ENCODE results near the gene COL27A1. TPM values are rescaled to one million over a fixed set of nuclear protein-coding genes. Genes with fewer than 3 reads are reported as not detected.

The COL27A1 gene
- total and polyA plus RNA-seq, 2 donors (not counting 3 experiments of a cell fraction or from before 2014, with no cell fraction given): 14.7 to 49.1 TPM

GRCh38 chr9:114294664-114295063 lies 139.3 kb downstream of the COL27A1 start:
- H3K9ac ChIP-seq (replicated peaks; ENCODE audit: extremely low read depth, insufficient read depth, low read length): no peak overlapping the region
- DNase-seq (ENCODE audit: low read depth, low spot score): no peak
- BruUV-seq (replicated peaks): no TSS peak
- no peak overlapping the region for H2AFZ ChIP-seq (ENCODE audit: low read depth, low read length)
- FAIRE-seq: peak; percentile 21
- dilution Hi-C loops (cut with MboI; ENCODE audit: extremely low pct_ligation_motif_present, low sequenced_read_pairs): loop anchor here (25.0 kb wide), 1 partner anchor 207 kb away; the partner anchor contains the start of genes AMBP and KIF12
- peaks cover 4 to 9% of the 10 kb centered on the region in 2 experiments for H3K36me3 ChIP-seq (ENCODE audit: control insufficient read depth in 2 of 2, extremely low read depth in 1 of 2, insufficient read depth in 2 of 2, low read length in 2 of 2)
- CTCF ChIA-PET: interaction anchor here (2.8 to 3.1 kb wide), 2 partner anchors 187 to 211 kb away, joined by 13 to 20 read pairs; no protein-coding TSS in a partner anchor
- H3K4me2 ChIP-seq (ENCODE audit: insufficient read depth, low read length): no peak overlapping the region
- TF ChIP-seq POLR2AphosphoS5 (IDR thresholded peaks at IDR 0.05; ENCODE audit: insufficient read depth, low read depth, low read length) (no peak), MAX (IDR thresholded peaks at IDR 0.05; ENCODE audit: insufficient read depth, insufficient read length) (no peak), CTCF (IDR thresholded peaks at IDR 0.05; ENCODE audit: extremely low read depth in 1 of 2, insufficient read depth in 1 of 2, low read depth in 1 of 2, low read length in 2 of 2) (no peak), GATA2 (IDR thresholded peaks at IDR 0.05; ENCODE audit: insufficient read depth, insufficient read length, low read depth, low read length) (no peak), EZH2 (IDR thresholded peaks at IDR 0.05; ENCODE audit: borderline replicate concordance, low read depth, low read length, severe bottlenecking) (no peak), FOS (IDR thresholded peaks at IDR 0.05; ENCODE audit: borderline replicate concordance, insufficient read depth, low read length) (no peak), POLR2A (IDR thresholded peaks at IDR 0.05; ENCODE audit: low read depth, low read length) (no peak), MYC (IDR thresholded peaks at IDR 0.05; ENCODE audit: low read depth, low read length) (no peak), JUN (IDR thresholded peaks at IDR 0.05; ENCODE audit: borderline replicate concordance, insufficient read depth, insufficient read length, low read depth) (no peak)
- no peak overlapping the region for H3K4me3 ChIP-seq (replicated peaks in 1 of 3; ENCODE audit: insufficient read depth in 1 of 3, low read depth in 1 of 3, low read length in 3 of 3)
- H3K4me1 ChIP-seq (ENCODE audit: control insufficient read depth, extremely low read depth, insufficient read depth, low read length): no peaks in the 10 kb centered on the region
- no peaks in the 10 kb centered on the region for H3K27me3 ChIP-seq (ENCODE audit: control insufficient read depth in 2 of 2, insufficient read depth in 2 of 2, low read length in 2 of 2)
- no peaks in the 10 kb centered on the region for H3K9me3 ChIP-seq (replicated peaks; ENCODE audit: control insufficient read depth, insufficient read depth, low read length)
- H3K27ac ChIP-seq (ENCODE audit: insufficient read depth, low read depth, low read length): no peak overlapping the region
- H3K79me2 ChIP-seq (ENCODE audit: control insufficient read depth, insufficient read depth, low read length): no peaks in the 10 kb centered on the region
- H4K20me1 ChIP-seq (replicated peaks; ENCODE audit: control insufficient read depth, extremely low read depth, insufficient read depth, low read length): no peaks in the 10 kb centered on the region
- intact Hi-C loops (cut with micrococcal nuclease): loop anchor here (5.0 kb wide), 1 partner anchor 557 kb away; no protein-coding TSS in a partner anchor
- H3K9me1 ChIP-seq (replicated peaks; ENCODE audit: control insufficient read depth, extremely low read depth, insufficient read depth, low read length): no peaks in the 10 kb centered on the region
- POLR2A ChIA-PET: no interaction called here

All from endothelial cell of umbilical vein (primary cell).